Fibroblast of gingiva (primary cell): ENCODE measurements around the gene KDM5B.

Experiments
- DNase-seq: peaks from one replicate; pipeline ENCODE4 v3.0.0-alpha.2; 2011; ENCODE audit warnings: low read depth

KDM5B gene

GRCh38 chr1:202685641-202686040 is 122.6 kb downstream of the KDM5B start:
- DNase-seq: no peak

- DNase-seq: no peak
Observed at GRCh38 chr1:202684716-202685115, 123.5 kb downstream of the KDM5B start.

- DNase-seq: no peak
Observed at GRCh38 chr1:202683029-202683428, 125.2 kb downstream of the KDM5B start.

GRCh38 chr1:202682477-202682876 is 125.7 kb downstream of the KDM5B start:
- DNase-seq: no peak

GRCh38 chr1:202681736-202682420 is 126.3 kb downstream of the KDM5B start:
- DNase-seq: no peak

- no peak for DNase-seq
Observed at GRCh38 chr1:202680586-202681352, 127.5 kb downstream of the KDM5B start.

GRCh38 chr1:202679406-202680177 is 128.6 kb downstream of the KDM5B start:
- DNase-seq: no peak

- DNase-seq: no peak
Observed at GRCh38 chr1:202677433-202677832, 130.8 kb downstream of the KDM5B start.
